Putamen (tissue), 1 donor: ENCODE measurements around the gene EPSTI1.
"Not testable (repeated sequence)": the region's sequence is repeated elsewhere in the genome, so short reads cannot be mapped to it uniquely, and the experiment has no call there.

Source experiments
- DNase-seq: peaks from one replicate; pipeline ENCODE4 v3.0.0-alpha.2; 2016; ENCODE audit warnings: low spot score

Gene EPSTI1

GRCh38 chr13:43005460-43006236 is 13.6 kb upstream of the EPSTI1 start:
- DNase-seq, result no peak

- DNase-seq, result no peak
Observed at GRCh38 chr13:43003729-43004128, 11.7 kb upstream of the EPSTI1 start.

GRCh38 chr13:43003010-43003409 is 11.0 kb upstream of the EPSTI1 start:
- DNase-seq, result no peak

DNA sequence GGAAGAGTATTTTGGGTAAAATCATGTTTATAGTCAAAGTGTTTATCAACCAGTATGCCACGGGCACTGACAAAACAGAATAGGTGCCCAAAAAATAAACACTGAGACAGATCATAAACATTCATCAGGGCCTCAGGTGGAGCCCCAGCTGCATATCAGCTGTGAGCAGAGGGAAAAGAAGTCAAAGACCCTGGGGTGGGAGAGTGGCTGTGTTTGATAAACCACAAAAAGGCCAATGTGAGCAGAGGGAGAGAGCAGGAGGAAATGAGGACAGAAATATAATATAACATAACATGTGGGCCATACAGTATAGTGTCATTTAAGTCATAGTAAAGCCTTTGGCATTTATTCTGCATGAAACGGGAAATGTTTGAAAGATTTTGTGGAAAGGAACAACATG is 10.0 kb upstream of the EPSTI1 start:
- DNase-seq, result no peak

- no peak for DNase-seq
Observed at GRCh38 chr13:43000676-43001075, 8.6 kb upstream of the EPSTI1 start.

GRCh38 chr13:42999491-42999890 is 7.5 kb upstream of the EPSTI1 start:
- no peak for DNase-seq

DNA sequence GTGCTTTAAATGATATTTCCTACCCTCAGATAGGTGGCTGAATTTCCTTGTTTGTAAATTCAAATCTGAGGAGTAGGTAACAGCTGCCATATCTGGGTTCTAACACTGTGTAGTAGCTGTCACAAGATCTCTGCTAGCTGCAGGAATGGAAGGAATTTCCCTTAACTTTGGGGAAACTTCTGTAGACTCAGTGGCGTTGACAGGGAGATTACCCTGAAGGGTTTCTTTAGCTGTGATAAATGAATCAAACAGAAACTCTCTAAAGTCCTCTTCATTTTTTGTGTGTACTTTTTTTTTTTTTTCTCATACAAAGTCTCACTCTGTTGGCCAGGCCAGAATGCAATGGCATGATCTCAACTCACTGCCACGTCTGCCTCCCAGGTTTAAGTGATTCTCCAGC is 5.3 kb upstream of the EPSTI1 start:
- DNase-seq, result no peak

- no peak for DNase-seq
Observed at GRCh38 chr13:42996584-42996983, 4.5 kb upstream of the EPSTI1 start.

- no peak for DNase-seq
Observed at GRCh38 chr13:42994878-42995277, 2.8 kb upstream of the EPSTI1 start.

GRCh38 chr13:42992764-42993122 is 702 bp upstream of the EPSTI1 start:
- DNase-seq, result no peak

DNA sequence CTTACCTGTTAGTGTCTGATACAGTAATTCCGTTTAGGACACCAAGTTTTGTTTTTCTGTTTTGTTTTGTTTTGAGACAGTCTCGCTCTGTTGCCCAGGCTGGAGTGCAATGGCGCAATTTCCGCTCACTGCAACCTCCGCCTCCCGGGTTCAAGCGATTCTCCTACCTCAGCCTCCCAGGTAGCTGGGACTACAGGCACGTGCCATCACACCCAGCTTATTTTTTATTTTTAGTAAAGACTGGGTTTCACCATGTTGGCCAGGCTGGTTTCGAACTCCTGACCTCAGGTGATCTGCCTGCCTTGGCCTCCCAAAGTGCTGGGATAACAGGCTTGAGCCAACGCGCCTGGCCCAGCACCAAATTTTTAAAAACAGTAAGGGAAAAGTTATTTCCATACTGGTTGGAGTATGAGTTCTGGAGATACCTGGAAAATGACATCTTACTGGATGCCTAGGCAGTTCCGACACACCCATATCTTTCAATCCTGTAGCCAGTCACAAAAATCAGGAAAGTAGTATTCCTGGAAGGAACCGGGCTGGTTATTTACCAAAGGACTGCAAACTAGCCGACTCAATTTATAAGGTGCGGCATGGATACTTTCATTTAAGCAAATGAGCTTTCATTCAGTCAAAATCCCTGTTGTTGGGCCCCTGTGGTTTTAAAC is 676 bp downstream of the EPSTI1 start:
- not testable (repeated sequence) for DNase-seq

DNA sequence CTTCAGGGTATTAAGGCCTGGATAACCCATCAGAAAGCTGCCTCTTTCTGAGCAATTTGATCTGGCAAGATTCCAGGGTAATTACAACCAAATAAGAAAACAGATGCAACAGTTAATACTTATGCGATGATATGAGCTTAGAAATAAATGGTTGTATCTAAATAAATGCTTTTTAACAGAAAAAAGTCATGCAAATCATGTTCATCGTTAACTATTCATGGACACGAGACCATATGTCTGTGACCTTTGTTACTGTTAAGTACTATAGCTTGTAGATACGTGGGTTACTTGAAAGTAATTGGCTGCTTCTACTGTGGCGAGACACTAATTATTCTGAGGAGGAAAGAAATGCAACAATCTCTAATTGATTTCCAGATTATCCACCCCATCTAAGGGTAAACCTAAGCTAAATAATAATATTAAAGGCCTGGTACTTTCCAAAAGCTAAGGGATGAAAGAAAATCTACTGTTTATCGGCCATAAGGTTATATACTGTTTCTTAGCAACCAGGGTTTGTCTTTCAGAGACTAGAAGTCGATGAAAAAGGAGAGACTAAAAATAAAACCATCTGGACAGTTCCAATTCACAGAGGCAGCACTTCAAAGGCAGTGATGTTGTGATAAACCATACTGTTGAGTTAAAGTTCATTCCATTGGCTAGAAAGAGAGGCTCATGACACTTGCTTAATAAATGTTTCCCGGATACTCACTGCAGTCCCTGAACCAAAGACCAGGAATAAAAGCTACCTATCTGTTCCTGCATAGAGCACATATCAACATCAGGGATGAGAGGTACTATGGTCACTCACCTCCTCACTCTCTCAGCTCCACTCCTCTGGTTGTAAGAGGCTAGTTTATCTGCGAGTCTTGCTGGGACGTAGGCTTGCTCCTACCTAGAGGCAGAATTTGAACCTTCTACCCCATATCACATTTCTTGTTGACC is 1.5 kb downstream of the EPSTI1 start:
- DNase-seq, result no peak

DNA sequence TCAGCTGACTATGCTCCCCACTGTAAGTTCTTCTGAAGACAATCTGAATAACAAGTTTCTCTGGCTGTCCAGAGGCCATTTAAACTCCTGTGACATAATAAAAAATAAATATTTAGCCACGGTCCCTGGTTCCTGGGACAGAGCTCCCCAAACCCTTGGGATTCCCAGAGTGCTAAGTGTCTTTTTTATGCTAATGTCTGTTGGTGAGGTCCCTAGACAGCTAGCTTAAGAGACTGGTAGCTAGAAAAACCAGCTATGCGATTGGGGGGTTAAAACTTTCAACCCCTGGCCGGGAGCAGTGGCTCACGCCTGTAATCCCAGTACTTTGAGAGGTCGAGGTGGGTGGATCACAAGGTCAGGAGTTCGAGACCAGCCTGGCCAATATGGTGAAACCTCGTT is 5.9 kb downstream of the EPSTI1 start:
- no peak for DNase-seq

GRCh38 chr13:42985312-42986175 is 6.5 kb downstream of the EPSTI1 start:
- no peak for DNase-seq

DNA sequence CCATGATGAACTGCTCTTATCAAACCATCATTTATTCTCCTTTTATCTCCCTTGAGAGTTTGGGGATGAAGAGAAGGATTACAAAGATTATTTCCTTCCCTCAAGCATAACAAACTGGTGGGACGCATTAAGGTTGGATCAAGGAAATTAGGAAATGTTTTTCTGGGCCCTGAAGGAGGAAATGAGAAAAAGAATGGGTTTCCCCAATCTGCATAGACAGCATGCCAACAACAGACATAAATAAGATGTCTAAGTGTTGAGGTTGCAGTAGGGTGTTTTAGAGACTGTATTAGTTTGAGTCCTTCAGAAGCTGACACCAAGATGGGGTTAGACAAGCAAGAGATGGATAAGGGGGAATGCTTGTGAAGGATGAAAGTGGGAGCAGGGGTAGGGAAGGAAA is 7.3 kb downstream of the EPSTI1 start:
- no peak for DNase-seq

DNA sequence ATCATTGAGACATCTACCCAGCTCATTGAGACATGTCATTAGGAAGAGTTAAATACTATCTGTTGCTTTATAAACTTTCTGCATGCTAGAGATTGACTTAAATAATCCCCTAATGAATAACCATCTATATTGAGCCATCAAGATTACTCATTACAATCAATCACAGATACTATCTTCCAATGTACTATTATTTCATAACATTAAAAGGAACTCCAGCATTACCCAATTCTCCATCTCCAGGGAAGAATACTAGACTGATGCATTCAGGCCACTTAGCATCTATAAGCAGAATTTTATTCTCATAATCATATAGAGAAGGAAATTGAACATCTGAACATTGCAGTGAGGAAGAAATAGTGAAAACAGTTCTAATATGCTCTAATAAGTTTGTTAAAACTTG is 8.0 kb downstream of the EPSTI1 start:
- DNase-seq, result no peak

- no peak for DNase-seq
Observed at GRCh38 chr13:42981853-42982252, 10.2 kb downstream of the EPSTI1 start.

DNA sequence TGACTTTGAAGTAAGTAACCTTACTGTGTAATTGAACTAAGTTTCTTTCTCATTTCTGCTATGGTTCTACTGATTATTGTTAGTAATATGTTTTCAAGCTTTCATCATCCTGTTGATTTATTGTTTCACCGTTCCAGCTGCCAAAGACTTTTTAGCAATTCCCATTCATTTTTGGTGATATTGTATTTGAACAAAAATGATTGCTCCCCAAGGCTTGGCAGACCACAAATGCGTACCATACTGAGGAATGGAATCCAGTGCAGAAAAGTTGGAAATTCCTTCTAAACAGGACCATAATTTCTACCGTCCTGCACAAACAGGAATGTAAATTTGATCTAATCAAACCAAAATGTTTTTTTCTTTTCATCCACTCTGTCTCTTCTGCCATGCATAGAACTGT is 10.7 kb downstream of the EPSTI1 start:
- no peak for DNase-seq

- DNase-seq, result no peak
Observed at GRCh38 chr13:42977219-42977659, 14.8 kb downstream of the EPSTI1 start.

DNA sequence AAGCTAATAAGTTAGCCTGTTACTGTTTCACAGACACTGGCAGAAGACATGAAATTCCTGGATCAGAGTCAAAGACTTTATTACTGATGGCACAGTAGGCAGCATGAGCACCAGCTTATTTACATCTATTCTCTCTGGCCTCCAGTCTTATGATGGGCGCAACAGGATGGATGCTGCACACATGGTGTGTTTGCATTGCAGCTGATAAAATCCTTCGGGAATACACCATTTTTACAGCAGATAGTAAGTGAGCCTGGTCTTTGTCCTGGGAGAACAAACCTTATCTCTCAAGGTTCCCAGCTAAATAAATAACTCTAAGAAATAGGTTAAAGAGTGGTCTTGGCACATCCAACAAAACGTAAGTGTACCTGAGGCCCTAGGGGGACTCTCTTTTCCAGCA is 16.0 kb downstream of the EPSTI1 start:
- DNase-seq, result no peak

DNA sequence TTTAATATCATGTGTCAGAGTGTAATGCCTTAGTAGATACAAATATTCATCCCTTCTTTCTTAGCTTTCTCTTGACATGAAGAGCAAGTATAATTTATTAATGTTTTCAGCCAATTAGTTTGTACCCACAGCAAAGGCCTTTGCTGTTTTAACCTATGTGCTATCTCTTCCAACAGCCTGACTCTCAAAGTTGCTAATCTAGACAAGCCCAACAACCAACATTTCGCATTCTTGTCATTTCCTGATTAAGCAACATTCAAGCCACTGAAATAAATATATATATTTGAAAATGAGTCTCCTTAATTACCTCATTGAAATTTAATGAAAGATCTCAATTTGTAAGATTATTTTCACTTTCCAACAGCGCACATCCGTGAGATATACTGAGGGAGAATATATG is 18.5 kb downstream of the EPSTI1 start:
- DNase-seq, result no peak
